GM10248 (cell line): ENCODE data around the gene BAIAP2L2.

Experiments used
- CTCF ChIA-PET: fragments of 300-600 bp; sonication (Branson Sonifier 250); formaldehyde crosslinking; extraction: SDS; loops from one replicate; lab custom pipeline; 2021; ENCODE audit warnings: antibody characterized with exemption; lab: Yijun Ruan, JAX
- POLR2A ChIA-PET: fragments of 350-650 bp; sonication (Branson Sonifier 250); formaldehyde crosslinking; extraction: SDS; loops from one replicate; lab custom pipeline; 2020; ENCODE audit warnings: antibody characterized with exemption; lab: Yijun Ruan, JAX
- DNase-seq: peaks from one replicate; pipeline ENCODE4 v3.0.0; 2012; ENCODE audit errors: extremely low spot score
- TF ChIP-seq, protein P1 (sequence below): IDR thresholded peaks from 2 replicates; pipeline ENCODE4 v1.5.1; 2012; ENCODE audit warnings: mild to moderate bottlenecking, low read depth; ENCODE audit errors: extremely low read depth, missing control alignments, control extremely low read depth

BAIAP2L2 gene

DNA sequence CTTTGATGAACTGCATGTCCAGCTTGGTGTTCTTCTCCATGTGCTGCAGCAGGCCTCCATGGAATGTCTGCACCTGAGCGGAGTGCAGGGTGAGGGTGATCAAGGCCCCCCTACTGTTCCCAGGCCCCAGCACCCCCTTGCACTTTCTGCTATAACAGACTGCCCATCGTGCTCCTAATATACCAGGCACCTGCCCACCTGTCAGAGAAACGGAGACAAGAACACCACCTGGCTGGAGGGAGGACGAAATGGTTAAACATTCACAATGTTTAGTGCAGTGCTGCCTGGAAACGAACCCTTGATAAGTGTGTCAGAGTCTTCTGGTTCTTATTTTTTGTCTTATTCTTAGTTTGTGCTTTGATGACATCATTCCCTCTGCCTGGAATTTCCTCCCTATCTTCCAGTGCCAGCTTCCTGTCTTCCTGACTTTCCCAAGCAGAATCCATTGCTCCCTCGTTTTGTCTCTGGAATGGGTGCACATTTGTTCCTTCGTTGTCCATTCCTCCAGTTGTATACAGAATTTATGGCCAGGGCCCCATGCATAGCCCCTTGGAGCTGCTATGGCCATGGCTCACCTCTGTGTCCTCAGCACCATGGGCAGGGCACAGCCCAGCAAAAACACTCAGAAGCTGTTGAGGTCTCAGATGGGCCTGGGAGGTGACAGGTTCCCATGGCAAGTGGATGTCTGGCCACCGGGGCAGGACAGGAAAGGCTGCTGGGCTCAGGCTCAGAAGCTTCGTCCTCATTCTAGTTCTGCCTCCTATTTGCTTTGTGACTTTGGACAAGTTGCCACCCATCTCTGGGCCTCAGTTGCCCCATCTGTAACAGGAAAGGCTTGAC lies 11.9 kb downstream of the BAIAP2L2 start:
- DNase-seq: no peak
- POLR2A ChIA-PET: no interaction called here
- CTCF ChIA-PET: interaction anchor here (0.6 to 3.5 kb wide), 7 partner anchors 9 to 48 kb away, joined by 3 to 20 read pairs (median 4); no protein-coding TSS in a partner anchor
- TF ChIP-seq, protein P1, sequence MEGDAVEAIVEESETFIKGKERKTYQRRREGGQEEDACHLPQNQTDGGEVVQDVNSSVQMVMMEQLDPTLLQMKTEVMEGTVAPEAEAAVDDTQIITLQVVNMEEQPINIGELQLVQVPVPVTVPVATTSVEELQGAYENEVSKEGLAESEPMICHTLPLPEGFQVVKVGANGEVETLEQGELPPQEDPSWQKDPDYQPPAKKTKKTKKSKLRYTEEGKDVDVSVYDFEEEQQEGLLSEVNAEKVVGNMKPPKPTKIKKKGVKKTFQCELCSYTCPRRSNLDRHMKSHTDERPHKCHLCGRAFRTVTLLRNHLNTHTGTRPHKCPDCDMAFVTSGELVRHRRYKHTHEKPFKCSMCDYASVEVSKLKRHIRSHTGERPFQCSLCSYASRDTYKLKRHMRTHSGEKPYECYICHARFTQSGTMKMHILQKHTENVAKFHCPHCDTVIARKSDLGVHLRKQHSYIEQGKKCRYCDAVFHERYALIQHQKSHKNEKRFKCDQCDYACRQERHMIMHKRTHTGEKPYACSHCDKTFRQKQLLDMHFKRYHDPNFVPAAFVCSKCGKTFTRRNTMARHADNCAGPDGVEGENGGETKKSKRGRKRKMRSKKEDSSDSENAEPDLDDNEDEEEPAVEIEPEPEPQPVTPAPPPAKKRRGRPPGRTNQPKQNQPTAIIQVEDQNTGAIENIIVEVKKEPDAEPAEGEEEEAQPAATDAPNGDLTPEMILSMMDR: no peak

DNA sequence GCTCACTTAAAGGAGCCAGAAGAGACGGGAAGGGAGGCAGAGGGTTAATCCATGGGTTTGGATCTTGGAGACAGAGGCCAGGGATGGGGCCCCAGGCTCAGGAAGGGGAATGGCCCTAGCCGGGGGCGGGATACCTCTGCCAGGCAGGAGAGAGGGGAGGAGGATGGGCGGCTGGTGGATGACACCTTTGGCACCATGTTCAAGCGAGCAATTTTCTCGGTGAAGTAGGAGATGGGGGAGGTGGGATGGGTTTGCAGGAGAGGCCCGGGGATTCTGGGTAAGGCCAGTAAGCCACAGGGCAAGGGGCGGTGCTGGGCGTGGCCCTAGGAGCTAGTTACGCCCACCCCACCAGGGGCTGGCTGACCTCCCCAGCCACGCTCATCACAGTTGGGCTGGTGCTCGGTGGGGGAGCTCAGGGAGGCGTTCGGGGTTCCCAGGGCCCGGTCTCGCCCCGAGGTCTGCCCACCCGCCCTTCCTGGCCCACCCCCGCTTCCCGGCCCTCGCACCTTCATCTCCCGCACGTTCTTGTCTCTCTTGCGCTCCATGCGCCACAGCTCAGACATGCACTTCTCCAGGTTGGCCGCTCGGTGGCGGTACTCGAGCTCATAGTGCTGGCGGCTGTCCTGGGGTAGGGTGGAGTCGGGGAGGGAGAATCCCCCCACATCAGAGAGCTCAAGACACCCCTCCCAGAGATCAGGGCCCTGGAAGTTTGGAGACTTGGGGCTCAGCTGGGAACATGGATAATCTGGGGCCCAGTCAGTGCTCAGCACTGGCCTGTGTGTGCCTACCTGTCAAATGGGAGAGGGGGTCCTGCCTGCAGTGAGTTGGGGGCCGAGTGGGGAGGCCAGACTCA lies 12.7 kb downstream of the BAIAP2L2 start:
- ChIA-PET CTCF (interaction anchor here (1.0 to 4.2 kb wide), 5 partner anchors 10 to 46 kb away, joined by 3 to 20 read pairs (median 6); no protein-coding TSS in a partner anchor), POLR2A (no interaction called here)
- TF ChIP-seq, protein P1: no peak
- no peak for DNase-seq

DNA sequence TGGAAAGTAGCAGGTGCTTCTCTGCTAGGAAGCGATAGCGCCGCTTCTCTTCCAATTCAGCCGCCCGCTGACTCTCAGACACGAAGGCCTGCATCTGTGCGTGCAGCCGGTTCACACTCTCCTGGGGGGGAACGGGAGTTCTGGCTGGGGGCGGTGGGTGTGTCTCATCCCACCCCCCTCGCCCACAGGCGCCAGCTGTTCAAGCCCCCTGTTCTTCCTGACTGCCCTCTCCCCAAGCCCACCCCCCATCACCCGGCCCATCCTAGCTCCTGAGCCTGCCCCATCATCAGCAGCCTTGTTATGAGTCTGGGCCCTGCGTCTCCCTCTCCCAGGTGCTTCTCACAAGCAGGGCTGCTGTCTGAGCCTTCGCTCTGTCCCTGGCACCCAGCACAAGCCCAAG lies 13.4 kb downstream of the BAIAP2L2 start:
- TF ChIP-seq, protein P1: no peak
- POLR2A ChIA-PET: no interaction called here
- DNase-seq: no peak
- CTCF ChIA-PET: interaction anchor here (4.2 kb wide), 1 partner anchor 17 kb away, joined by 15 read pairs; no protein-coding TSS in a partner anchor

DNA sequence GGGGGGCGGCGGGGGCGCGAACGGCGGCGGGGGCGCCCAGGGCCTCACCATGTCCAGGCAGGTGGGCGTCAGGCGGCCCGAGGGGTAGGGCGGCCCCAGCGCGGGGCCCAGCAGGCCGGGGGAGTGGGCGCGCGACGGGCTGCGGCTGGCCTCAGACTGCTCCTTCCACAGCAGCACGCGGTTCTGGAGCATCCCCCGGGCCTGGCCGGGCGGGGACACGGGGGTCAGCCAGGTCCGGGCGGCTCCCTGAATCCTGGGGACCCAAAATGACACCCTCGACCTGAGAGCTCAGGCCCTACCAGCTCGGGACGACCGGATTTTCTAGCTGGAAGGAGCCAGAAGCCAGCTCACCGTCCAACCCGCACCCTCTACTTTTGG lies 21.0 kb downstream of the BAIAP2L2 start:
- ChIA-PET CTCF (interaction anchor here (1.1 to 1.3 kb wide), 2 partner anchors 10 to 25 kb away, joined by 4 read pairs; no protein-coding TSS in a partner anchor), POLR2A (no interaction called here)

DNA sequence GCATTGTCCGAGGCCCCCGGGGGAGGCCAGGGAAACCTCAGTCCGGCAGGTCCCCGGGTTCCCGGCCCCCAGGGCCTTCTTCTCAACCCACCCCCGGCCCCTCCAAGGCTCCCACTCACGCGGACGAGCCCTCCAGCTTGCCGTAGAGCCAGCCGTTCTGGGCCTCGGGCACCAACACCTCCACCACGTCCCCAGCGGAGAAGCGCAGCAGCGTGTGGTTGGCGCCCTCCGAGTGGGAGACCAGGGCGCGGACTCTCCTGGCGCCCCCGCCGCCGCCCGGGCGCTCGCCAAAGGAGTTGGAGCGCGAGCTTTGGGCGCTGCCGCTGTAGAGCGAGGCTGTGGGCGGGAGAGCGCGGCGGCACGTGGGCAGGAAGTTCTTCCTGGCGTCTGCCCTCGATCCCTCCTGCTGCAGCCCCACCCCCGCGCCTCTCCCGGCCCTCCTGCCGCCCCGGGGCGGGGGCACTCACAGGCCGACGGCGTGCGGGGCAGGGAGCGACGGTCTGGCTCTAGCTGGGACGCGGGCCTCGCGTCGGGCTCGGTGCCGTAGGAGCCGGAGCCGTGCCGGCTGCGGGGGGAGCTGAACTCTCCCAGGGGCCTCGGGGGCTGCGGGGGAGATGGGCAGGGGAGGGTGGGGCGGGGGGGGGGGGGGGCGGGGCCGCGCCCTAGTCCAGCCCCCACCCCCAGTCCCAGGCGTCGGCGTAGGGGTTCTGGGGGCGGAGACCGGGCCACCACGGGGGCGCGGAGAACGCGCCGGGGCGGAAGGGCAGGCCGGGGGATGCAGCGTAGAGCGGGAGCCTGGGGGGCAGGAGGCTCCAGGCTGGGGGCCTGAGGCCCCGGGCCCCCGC lies 21.6 kb downstream of the BAIAP2L2 start:
- DNase-seq: no peak
- ChIA-PET CTCF (interaction anchor here (1.1 kb wide), 1 partner anchor 26 kb away, joined by 4 read pairs; no protein-coding TSS in a partner anchor), POLR2A (no interaction called here)
- TF ChIP-seq, protein P1: no peak

More for the DNA sequence above, 21.0 kb downstream of the BAIAP2L2 start:
- DNase-seq: no peak
- TF ChIP-seq, protein P1: no peak
